ENCODE data around the gene ACOT7.

The ACOT7 gene

DNA sequence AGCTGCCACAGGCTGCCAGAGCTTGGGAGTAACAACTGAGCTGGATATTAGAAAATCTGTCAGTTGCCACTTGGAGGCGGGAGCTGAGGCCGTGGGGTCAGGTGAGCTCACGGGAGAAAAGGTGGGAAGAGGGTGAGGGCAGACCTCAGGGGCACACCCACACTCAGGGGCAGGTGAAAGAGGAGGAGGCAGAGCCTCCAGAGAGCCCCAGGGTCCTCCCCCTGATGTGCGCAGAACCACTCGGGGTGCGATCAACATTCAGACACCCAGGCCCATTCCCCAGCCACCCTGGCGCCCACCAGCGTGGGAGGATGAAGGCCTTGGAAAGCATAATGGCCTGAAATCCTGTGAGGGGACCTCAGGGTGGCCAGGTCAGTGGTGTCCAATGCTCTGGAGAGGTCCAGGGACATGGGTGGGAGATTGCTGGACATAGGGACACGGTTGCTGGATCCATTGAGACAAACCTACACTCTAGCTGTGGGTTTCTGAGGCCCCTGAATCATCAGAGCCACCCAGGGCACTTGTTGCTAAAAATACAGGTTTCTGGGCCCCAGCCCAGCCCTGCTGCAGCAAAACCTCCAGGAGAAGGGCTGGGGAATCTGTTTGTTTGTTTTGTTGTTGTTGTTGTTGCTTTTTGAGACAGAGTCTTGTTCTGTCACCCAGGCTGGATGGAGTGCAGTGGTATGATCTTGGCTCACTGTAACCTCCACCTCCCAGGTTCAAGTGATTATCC is 83.3 kb downstream of the ACOT7 start:
- no peak for TF ChIP-seq RAD21 (IDR thresholded peaks at IDR 0.05; ENCODE audit: low read depth)
- no peak for TF ChIP-seq EP300 (IDR thresholded peaks at IDR 0.05; ENCODE audit: borderline replicate concordance)

DNA sequence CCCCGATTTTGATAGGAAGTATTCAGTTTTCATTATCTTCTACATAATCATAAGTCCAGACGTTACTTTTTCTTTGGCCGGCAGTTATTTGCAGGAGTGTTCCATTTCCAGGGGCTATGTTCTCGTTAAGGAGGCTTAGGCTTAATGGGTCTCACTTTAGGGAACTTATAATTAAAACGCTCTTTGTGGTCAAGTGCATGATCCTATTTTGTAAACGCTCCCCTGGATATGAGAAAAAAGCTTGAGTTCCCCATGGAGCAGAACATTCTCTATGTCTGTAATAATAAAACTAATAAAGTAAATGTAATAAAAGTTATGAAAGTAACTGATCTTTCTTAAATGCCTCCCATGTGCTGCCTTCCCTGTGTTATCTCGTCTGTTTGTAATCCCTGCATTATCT is 84.0 kb downstream of the ACOT7 start:
- TF ChIP-seq CREB1 (IDR thresholded peaks at IDR 0.05; ENCODE audit: low read depth) (no peak), MAX (IDR thresholded peaks at IDR 0.05) (no peak), CEBPB (IDR thresholded peaks at IDR 0.05) (no peak)
- TF ChIP-seq, protein P1, sequence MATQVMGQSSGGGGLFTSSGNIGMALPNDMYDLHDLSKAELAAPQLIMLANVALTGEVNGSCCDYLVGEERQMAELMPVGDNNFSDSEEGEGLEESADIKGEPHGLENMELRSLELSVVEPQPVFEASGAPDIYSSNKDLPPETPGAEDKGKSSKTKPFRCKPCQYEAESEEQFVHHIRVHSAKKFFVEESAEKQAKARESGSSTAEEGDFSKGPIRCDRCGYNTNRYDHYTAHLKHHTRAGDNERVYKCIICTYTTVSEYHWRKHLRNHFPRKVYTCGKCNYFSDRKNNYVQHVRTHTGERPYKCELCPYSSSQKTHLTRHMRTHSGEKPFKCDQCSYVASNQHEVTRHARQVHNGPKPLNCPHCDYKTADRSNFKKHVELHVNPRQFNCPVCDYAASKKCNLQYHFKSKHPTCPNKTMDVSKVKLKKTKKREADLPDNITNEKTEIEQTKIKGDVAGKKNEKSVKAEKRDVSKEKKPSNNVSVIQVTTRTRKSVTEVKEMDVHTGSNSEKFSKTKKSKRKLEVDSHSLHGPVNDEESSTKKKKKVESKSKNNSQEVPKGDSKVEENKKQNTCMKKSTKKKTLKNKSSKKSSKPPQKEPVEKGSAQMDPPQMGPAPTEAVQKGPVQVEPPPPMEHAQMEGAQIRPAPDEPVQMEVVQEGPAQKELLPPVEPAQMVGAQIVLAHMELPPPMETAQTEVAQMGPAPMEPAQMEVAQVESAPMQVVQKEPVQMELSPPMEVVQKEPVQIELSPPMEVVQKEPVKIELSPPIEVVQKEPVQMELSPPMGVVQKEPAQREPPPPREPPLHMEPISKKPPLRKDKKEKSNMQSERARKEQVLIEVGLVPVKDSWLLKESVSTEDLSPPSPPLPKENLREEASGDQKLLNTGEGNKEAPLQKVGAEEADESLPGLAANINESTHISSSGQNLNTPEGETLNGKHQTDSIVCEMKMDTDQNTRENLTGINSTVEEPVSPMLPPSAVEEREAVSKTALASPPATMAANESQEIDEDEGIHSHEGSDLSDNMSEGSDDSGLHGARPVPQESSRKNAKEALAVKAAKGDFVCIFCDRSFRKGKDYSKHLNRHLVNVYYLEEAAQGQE (IDR thresholded peaks at IDR 0.05; ENCODE audit: low read depth) = no peak

DNA sequence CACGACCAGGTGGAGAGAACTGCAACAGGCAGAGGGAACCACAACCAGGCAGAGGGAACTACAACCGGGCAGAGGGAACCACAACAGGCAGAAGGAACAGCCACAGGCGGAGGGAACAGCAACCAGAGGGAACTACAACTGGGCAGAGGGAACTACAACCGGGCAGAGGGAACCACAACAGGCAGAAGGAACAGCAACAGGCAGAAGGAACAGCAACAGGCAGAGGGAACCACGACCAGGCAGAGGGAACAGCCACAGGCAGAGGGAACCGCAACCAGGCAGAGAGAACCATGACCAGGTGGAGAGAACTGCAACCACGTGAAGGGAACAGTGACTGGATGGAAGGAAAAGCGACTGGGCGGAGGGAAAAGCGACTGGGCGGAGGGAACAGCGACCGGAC is 85.1 kb downstream of the ACOT7 start:
- TF ChIP-seq NFIC (IDR thresholded peaks at IDR 0.05) = no peak
- no peak for TF ChIP-seq EGR1 (IDR thresholded peaks at IDR 0.05)
- no peak for TF ChIP-seq MAX (IDR thresholded peaks at IDR 0.05)
- no peak for TF ChIP-seq TEAD4 (IDR thresholded peaks at IDR 0.05)
- no peak for TF ChIP-seq TCF12 (IDR thresholded peaks at IDR 0.05; ENCODE audit: low read depth)
- no peak for TF ChIP-seq RAD21 (IDR thresholded peaks at IDR 0.05; ENCODE audit: low read depth)

- TF ChIP-seq NFIC (IDR thresholded peaks at IDR 0.05) (no peak), TCF12 (IDR thresholded peaks at IDR 0.05; ENCODE audit: low read depth) (no peak), ZBTB7A (IDR thresholded peaks at IDR 0.05; ENCODE audit: low read depth) (no peak), EGR1 (IDR thresholded peaks at IDR 0.05) (no peak), EP300 (IDR thresholded peaks at IDR 0.05; ENCODE audit: borderline replicate concordance) (no peak)
Observed at GRCh38 chr1:6307099-6307498, 86.5 kb downstream of the ACOT7 start.

DNA sequence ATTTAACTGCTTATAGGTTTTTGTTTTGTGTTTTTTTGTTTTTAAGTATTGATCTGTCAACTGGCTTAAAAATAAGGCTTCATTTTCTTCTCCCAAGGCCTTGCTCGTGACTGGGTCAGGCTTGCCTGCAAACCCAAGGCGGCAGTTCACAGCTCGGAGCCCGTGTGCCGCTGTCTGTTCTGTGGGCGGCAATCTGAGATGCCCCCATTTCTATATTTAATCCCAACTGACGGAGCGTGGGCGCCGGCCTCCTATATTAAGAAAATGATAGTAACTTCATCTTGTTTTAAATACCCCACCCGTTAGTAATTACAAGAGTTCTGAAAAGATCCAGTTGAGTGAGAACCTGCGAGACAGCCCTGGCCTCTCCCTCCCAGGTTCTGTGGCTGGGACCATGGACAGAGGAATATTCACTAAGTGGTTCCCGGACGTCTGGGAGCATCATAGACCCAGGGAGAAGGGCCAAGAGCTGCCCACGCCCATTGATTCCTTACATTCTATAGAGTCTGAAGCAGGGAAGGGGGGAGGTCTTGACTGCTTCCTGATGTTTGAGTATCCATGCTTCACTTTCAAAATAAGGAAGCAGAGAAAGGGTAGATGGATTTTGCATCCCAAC is 90.1 kb downstream of the ACOT7 start:
- TF ChIP-seq, protein P1 (IDR thresholded peaks at IDR 0.05; ENCODE audit: low read depth) = peak; percentile 61
- no peak for TF ChIP-seq CREB1 (IDR thresholded peaks at IDR 0.05; ENCODE audit: low read depth)

- TF ChIP-seq YY1 (IDR thresholded peaks at IDR 0.05; ENCODE audit: low read depth) (no peak), TAF1 (IDR thresholded peaks at IDR 0.05; ENCODE audit: low read depth) (no peak), MAX (IDR thresholded peaks at IDR 0.05) (no peak), EGR1 (IDR thresholded peaks at IDR 0.05) (no peak), CEBPB (IDR thresholded peaks at IDR 0.05) (no peak), TEAD4 (IDR thresholded peaks at IDR 0.05) (no peak), NFIC (IDR thresholded peaks at IDR 0.05) (no peak), CREB1 (IDR thresholded peaks at IDR 0.05; ENCODE audit: low read depth) (no peak), USF1 (IDR thresholded peaks at IDR 0.05) (no peak), EP300 (IDR thresholded peaks at IDR 0.05; ENCODE audit: borderline replicate concordance) (no peak), ZBTB7A (IDR thresholded peaks at IDR 0.05; ENCODE audit: low read depth) (no peak), FOXM1 (IDR thresholded peaks at IDR 0.05; ENCODE audit: borderline replicate concordance, low read depth) (no peak), RAD21 (IDR thresholded peaks at IDR 0.05; ENCODE audit: low read depth) (no peak), TCF12 (IDR thresholded peaks at IDR 0.05; ENCODE audit: low read depth) (no peak)
- TF ChIP-seq, protein P1 (IDR thresholded peaks at IDR 0.05; ENCODE audit: low read depth) = no peak
Observed at GRCh38 chr1:6302568-6302967, 91.0 kb downstream of the ACOT7 start.
